GM12865 (cell line): ENCODE data around the gene NMB.
A peak's percentile ranks its signal among the peaks of the same experiment; 100 is the strongest.

ENCODE experiments used
- DNase-seq: peaks from one replicate; pipeline ENCODE4 v3.0.0; 2010; ENCODE audit warnings: low read depth
- H3K4me3 ChIP-seq: 2 replicates; pipeline ENCODE4 v1.5.1; 2011; ENCODE audit warnings: mild to moderate bottlenecking, low read depth, low read length, control low read depth
- TF ChIP-seq, protein P1 (sequence below): IDR thresholded peaks from 2 replicates; pipeline ENCODE4 v1.5.1; 2011; ENCODE audit warnings: low read length, control low read depth, low read depth, inconsistent platforms; ENCODE audit not compliant: insufficient read depth; ENCODE audit errors: missing control alignments

NMB gene

DNA sequence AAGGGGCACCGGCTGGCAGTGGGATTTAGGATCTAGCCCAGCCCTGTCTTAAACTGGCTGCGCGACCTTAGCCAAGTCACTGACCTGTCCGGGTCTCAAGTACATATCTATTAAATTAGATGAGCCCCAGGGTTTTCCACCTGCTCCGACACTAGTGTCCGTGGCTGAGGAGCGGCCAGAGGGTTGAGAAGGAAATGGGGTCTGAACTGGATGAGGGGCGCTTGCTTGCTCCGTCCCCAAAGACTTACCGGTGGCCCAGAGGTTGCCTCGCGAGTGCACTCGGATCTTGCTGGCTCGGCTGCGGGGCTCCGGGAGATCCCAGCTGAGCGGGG lies 285 bp downstream of the NMB start:
- peak overlapping the region; percentile 39 for H3K4me3 ChIP-seq
- TF ChIP-seq, protein P1, sequence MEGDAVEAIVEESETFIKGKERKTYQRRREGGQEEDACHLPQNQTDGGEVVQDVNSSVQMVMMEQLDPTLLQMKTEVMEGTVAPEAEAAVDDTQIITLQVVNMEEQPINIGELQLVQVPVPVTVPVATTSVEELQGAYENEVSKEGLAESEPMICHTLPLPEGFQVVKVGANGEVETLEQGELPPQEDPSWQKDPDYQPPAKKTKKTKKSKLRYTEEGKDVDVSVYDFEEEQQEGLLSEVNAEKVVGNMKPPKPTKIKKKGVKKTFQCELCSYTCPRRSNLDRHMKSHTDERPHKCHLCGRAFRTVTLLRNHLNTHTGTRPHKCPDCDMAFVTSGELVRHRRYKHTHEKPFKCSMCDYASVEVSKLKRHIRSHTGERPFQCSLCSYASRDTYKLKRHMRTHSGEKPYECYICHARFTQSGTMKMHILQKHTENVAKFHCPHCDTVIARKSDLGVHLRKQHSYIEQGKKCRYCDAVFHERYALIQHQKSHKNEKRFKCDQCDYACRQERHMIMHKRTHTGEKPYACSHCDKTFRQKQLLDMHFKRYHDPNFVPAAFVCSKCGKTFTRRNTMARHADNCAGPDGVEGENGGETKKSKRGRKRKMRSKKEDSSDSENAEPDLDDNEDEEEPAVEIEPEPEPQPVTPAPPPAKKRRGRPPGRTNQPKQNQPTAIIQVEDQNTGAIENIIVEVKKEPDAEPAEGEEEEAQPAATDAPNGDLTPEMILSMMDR = no peak
- DNase-seq = no peak

DNA sequence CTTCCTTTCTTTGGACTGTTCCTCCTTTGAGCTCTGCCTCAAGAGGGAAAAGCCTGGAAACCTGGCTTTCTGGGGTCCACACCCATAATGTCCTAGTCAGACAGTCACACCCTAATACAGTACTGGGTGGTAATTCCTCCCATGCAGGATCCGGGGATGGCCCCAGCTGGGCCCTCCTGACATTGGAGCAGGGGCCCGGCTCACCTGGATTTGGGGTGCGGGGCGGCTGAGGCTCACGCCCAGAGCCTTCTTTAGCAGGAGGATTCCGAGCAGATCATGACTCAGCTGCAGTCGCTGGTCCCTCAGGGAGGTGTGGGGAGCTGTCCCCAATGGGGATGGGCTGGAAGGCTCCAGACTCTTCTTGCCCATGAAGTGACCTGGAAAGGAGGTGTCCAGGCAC lies 1.0 kb downstream of the NMB start:
- no peak overlapping the region for H3K4me3 ChIP-seq
- DNase-seq = no peak
- TF ChIP-seq, protein P1 = no peak

DNA sequence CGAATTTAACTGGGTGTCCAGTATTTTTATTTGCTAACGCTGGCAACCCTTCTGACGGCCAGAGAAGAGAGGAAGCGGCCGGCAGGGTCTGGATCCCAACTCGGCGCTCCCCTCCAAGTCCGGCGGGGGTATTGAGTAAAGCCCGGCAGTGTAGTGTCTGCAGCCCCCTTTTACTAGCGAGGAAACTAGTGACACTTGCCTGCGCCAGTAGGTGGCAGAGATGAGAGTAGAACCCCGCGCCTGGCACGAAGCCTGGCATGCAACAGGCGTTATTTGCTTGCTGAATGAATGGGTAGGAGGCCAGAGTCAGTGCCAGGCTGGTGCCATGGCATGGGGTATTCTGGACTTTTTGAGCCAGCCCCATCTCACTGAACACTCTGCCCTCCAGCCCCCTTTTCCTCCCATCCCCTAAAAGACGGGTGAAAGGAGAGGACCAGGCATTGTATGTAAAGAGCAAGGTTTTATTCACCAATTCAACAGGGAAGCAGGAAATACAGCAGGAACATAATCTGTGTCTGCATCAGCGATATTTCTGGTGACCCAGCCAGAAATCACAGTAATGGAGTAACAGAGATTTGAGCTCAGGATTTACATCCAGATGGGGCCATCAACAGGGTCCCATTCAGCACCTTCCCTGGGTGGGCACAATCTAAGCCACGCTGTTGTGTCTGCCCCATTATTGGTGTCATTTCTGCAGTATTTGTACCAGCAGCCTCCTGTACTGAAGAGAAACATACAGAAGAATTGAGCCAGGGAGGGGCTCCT lies 3.1 kb downstream of the NMB start:
- TF ChIP-seq, protein P1 = peak; percentile 68
- DNase-seq = peak; percentile 86
- peak overlapping the region; percentile 76 for H3K4me3 ChIP-seq

DNA sequence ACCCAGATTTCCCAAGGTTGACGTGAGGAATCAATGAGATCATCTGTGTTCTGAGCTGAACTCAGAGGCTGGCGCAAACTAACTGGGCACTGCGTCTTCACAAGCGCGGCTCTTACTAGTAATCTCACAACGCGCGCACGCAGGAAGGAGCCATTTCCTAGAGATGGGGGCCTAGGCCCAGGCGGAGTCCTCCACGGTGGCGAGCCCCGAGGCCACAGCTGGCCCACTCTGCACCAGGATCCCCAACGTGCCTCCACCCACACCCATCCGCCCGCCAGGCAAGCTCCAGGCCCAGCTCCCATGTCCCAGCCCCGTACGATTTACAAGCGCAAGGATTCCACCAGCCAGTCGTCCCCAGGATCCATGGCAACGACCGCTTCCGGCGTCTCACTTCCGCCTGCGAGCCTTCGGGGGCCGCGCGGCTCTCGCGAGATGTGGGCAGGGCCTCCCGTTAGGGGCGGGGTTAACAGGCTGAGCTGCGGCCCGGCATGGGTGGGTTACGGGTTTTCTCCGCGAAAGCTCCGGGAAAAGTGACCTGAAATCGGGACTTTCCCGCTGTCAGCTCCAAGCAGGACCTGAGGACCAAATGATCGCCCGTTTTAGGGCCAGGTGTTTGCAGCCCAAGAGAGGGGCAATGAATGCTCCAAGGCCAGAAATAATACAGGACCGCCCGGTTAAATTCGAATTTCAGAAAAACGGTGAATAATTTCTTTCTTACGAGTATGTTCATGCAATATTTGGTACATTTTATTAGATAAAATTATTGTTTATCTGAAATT lies 3.9 kb downstream of the NMB start, which contains the start of gene WDR73:
Gene WDR73 (minus strand): TSS at position 374 of the 779 bp plus-strand sequence. CDS start 9 bp downstream, at position 365.
- TF ChIP-seq, protein P1 = no peak

DNA sequence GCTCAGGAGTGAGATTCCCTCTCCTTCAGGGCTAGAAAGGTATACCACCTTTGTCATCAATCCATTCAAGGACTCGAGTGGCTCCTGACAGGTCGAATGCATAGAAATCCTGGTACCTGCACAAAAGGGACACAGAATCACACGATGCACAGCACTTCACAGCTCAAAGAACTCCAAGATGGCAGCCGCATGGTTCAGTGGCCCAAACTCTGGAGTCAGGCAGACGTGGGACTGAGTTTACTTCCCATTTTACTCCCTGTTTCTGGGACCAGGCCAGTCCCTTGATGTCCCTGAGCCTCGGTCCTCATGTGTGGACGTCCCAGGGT lies 4.5 kb downstream of the NMB start:
- peak overlapping the region; percentile 76 for H3K4me3 ChIP-seq
- TF ChIP-seq, protein P1 = no peak
- DNase-seq = no peak

More for the DNA sequence above, 3.9 kb downstream of the NMB start, which contains the start of gene WDR73:
- H3K4me3 ChIP-seq = peak within 1 kb of the TSS; percentile 76
- DNase-seq = peak; percentile 96

DNA sequence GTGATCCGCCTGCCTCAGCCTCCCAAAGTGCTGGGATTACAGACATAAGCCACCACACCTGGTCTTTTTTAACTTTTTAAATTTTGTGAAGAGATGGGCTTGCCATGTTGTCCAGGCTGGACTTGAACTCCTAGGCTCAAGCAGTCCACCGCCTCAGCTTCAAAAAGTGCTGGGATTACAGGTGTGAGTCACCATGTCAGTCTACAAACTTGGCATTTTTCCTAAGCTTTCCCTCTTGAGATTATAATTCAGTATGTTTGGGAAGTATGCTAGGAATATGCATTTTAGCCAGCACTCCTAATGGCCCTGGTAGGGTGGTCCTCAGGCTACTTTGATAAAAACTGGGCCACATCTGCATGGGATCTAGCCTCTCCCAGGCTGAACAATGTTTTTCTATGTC lies 8.3 kb downstream of the NMB start:
- DNase-seq = no peak

More for the DNA sequence above, 8.3 kb downstream of the NMB start:
- H3K4me3 ChIP-seq = no peak overlapping the region
- TF ChIP-seq, protein P1 = no peak
